Stimulated activated CD8-positive, alpha-beta memory T cell treated with anti-CD3 and anti-CD28 coated beads, Interleukin-15, amount 100 ng/mL, for 24 hours (primary cell): Measurements from ENCODE around the gene SCAMP4.

Source experiments
- DNase-seq: peaks from one replicate; pipeline ENCODE4 v3.0.0-alpha.2; 2020; ENCODE audit warnings: low read depth

Gene SCAMP4

GRCh38 chr19:1938071-1938470 lies 32.9 kb downstream of the SCAMP4 start:
- no peak for DNase-seq

GRCh38 chr19:1941146-1942077 lies 36.2 kb downstream of the SCAMP4 start, which contains the start of gene CSNK1G2:
CSNK1G2 (plus strand) TSS chr19:1941172; CDS start chr19:1969773, 28,601 bp downstream.
- DNase-seq = no peak

- DNase-seq = peak; percentile 45
These were observed 37.1 kb downstream of the SCAMP4 start for GRCh38 chr19:1942078-1942933.

GRCh38 chr19:1942934-1943555 lies 37.8 kb downstream of the SCAMP4 start:
- no peak for DNase-seq

GRCh38 chr19:1943661-1944087 lies 38.5 kb downstream of the SCAMP4 start:
- no peak for DNase-seq

GRCh38 chr19:1944088-1944915 lies 39.1 kb downstream of the SCAMP4 start:
- no peak for DNase-seq

- DNase-seq = no peak
These were observed 39.8 kb downstream of the SCAMP4 start for GRCh38 chr19:1944916-1945561.

GRCh38 chr19:1945899-1946298 lies 40.7 kb downstream of the SCAMP4 start:
- DNase-seq = no peak

GRCh38 chr19:1947651-1948209 lies 42.5 kb downstream of the SCAMP4 start:
- DNase-seq = no peak

- no peak for DNase-seq
These were observed 44.3 kb downstream of the SCAMP4 start for GRCh38 chr19:1949304-1950101.

- no peak for DNase-seq
These were observed 45.4 kb downstream of the SCAMP4 start for GRCh38 chr19:1950640-1951039.

GRCh38 chr19:1952635-1953034 lies 47.4 kb downstream of the SCAMP4 start:
- no peak for DNase-seq

GRCh38 chr19:1953037-1953436 lies 47.8 kb downstream of the SCAMP4 start:
- no peak for DNase-seq

GRCh38 chr19:1953441-1954094 lies 48.4 kb downstream of the SCAMP4 start:
- no peak for DNase-seq

- no peak for DNase-seq
These were observed 49.3 kb downstream of the SCAMP4 start for GRCh38 chr19:1954532-1954933.

GRCh38 chr19:1955171-1956121 lies 50.2 kb downstream of the SCAMP4 start:
- no peak for DNase-seq

GRCh38 chr19:1956122-1956494 lies 50.9 kb downstream of the SCAMP4 start:
- no peak for DNase-seq
